Measurements from ENCODE around the gene ERCC8. TPM values are rescaled to one million over a fixed set of nuclear protein-coding genes. Genes with fewer than 3 reads are reported as not detected.

The ERCC8 gene
- total and polyA plus RNA-seq, 9 of the 15 experiments (the other 6 are each of a cell fraction or from before 2014, with no cell fraction given) = 10.1 to 41.8 (median 24.4) TPM

GRCh38 chr5:60918466-60918865 lies 26.4 kb downstream of the ERCC8 start:
- Histone ChIP-seq H3K4me2 (ENCODE audit: insufficient read depth, low read length) (no peak overlapping the region), H3K9me1 (ENCODE audit: control insufficient read depth, insufficient read depth, low read length) (no peaks in the 10 kb centered on the region), H3K9ac (ENCODE audit: insufficient read depth in 1 of 2, low read depth in 2 of 2, low read length in 2 of 2) (no peak overlapping the region), H3K27ac (ENCODE audit: extremely low read depth, low read depth, low read length) (no peak overlapping the region), H2AFZ (ENCODE audit: low read depth, low read length) (no peak overlapping the region), H3K36me3 (ENCODE audit: control insufficient read depth, insufficient read depth, low read length) (peaks cover 40% of the 10 kb centered on the region), H3K79me2 (ENCODE audit: control insufficient read depth, insufficient read depth, low read length) (no peaks in the 10 kb centered on the region), H3K27me3 (ENCODE audit: control insufficient read depth in 2 of 2, insufficient read depth in 2 of 2, low read length in 2 of 2) (no peaks in the 10 kb centered on the region), H3K4me3 (no peak overlapping the region), H3K4me1 (replicated peaks in 1 of 2; ENCODE audit: control insufficient read depth in 2 of 2, insufficient read depth in 2 of 2, low read length in 2 of 2) (no peaks in the 10 kb centered on the region), H3K9me3 (replicated peaks; ENCODE audit: control insufficient read depth, insufficient read depth, low read depth, low read length) (no peaks in the 10 kb centered on the region), H4K20me1 (replicated peaks; ENCODE audit: control insufficient read depth, insufficient read depth, low read length) (no peaks in the 10 kb centered on the region)
- POLR2A ChIA-PET = no interaction called here
- no peak for FAIRE-seq
- no peak for TF ChIP-seq HMGXB4 (CRISPR knock-in tag; IDR thresholded peaks at IDR 0.05)
- no peak for TF ChIP-seq UBTF (IDR thresholded peaks at IDR 0.05; ENCODE audit: borderline replicate concordance in 1 of 2, low read depth in 2 of 2, low read length in 2 of 2)
- no peak for TF ChIP-seq ZKSCAN1 (IDR thresholded peaks at IDR 0.05; ENCODE audit: low read depth, low read length)
- TF ChIP-seq DACH1 (IDR thresholded peaks at IDR 0.05; ENCODE audit: partially characterized antibody) = no peak
- no peak for TF ChIP-seq MTA3 (IDR thresholded peaks at IDR 0.05; ENCODE audit: borderline replicate concordance)
- TF ChIP-seq MIER1 (IDR thresholded peaks at IDR 0.05; ENCODE audit: low read depth) = no peak
- no peak for TF ChIP-seq ZNF175 (CRISPR knock-in tag; IDR thresholded peaks at IDR 0.05; ENCODE audit: low read depth)
- TF ChIP-seq DMBX1 (CRISPR knock-in tag; IDR thresholded peaks at IDR 0.05; ENCODE audit: borderline replicate concordance) = no peak
- TF ChIP-seq CC2D1A (IDR thresholded peaks at IDR 0.05) = no peak
- no peak for TF ChIP-seq POLR3G (IDR thresholded peaks at IDR 0.05; ENCODE audit: extremely low read depth, insufficient read length, insufficient replicate concordance)
- TF ChIP-seq MED1 (CRISPR knock-in tag; IDR thresholded peaks at IDR 0.05; ENCODE audit: borderline replicate concordance) = no peak
- no peak for TF ChIP-seq HNRNPL (IDR thresholded peaks at IDR 0.05; ENCODE audit: low read depth, low read length)
- no peak for TF ChIP-seq FOXJ2 (tag; IDR thresholded peaks at IDR 0.05)
- TF ChIP-seq L3MBTL2 (IDR thresholded peaks at IDR 0.05) = no peak
- no peak for DNase-seq (ENCODE audit: extremely low read depth in 1 of 4, low spot score in 3 of 4)
- ATAC-seq = no peak
- in situ Hi-C loops (cut with MboI) (loop anchor here (25.0 kb wide), 1 partner anchor 1106 kb away; no protein-coding TSS in a partner anchor), intact Hi-C loops (cut with micrococcal nuclease) (no loop called here)
- CTCF ChIA-PET (ENCODE audit: low intra/inter-chr PET ratio) = no interaction called here
- BruUV-seq (replicated peaks) = no TSS peak
- 95% methylated on average over 2 of the region's 2 CpGs for WGBS (ENCODE audit: insufficient coverage, low coverage, missing lambda C conversion rate)

Measured in K562 (cell line).